Gastrocnemius medialis (tissue), 4 donors: ENCODE results near the gene CBX1.

Source experiments
- CTCF ChIP-seq, 5 experiments: fragments of 450-650 bp in 3 of 5; fragments of 200-600 bp in 2 of 5; sonication (generic) in 2 of 5; IDR thresholded peaks in 4 of 5; conservative IDR thresholded peaks in 1 of 5; 1 replicate in 4 of 5; 2 replicates in 1 of 5; pipeline ENCODE4 v1.5.1; 2016 to 2019; ENCODE audit warnings: antibody characterized with exemption in 5 of 5, mild to moderate bottlenecking in 3 of 5, moderate library complexity in 3 of 5
- POLR2A ChIP-seq, 2 donors: fragments of 450-650 bp; IDR thresholded peaks; one replicate each; pipeline ENCODE4 v1.6.1; 2017; ENCODE audit warnings: antibody characterized with exemption in 2 of 2, mild to moderate bottlenecking in 2 of 2, moderate library complexity in 2 of 2

GRCh38 chr17:48126532-48126850 lies 25.2 kb upstream of the CBX1 start:
- TF ChIP-seq POLR2A (IDR thresholded peaks at IDR 0.05) (no peak), CTCF (IDR thresholded peaks at IDR 0.05 in 4 of 5, conservative IDR thresholded peaks at IDR 0.05 in 1 of 5) (no peak)
